ENCODE data around the gene CLIP3. TPM values are rescaled to one million over a fixed set of nuclear protein-coding genes. Genes with fewer than 3 reads are reported as not detected.

The CLIP3 gene
- total RNA-seq, 1 experiment from 2014 or later, result 1.5 TPM

GRCh38 chr19:36010402-36010801, 22.3 kb downstream of the CLIP3 start:
- ChIA-PET CTCF (no interaction called here), POLR2A (no interaction called here), RAD21 (ENCODE audit: low non-redundant PET in 1 of 2, low total read pairs in 2 of 2, uncharacterized antibody in 2 of 2, unreplicated experiment in 2 of 2) (no interaction called here)
- no peak overlapping the region for H2AFZ ChIP-seq (ENCODE audit: low read depth, low read length, poor library complexity, severe bottlenecking)
- no peaks in the 10 kb centered on the region for H3K9me3 ChIP-seq (ENCODE audit: control insufficient read depth in 1 of 2, insufficient read depth in 1 of 2, low read depth in 1 of 2, low read length in 2 of 2)
- H3K36me3 ChIP-seq (ENCODE audit: control insufficient read depth in 1 of 2, insufficient read depth in 2 of 2, low read length in 2 of 2), result no peaks in the 10 kb centered on the region
- TF ChIP-seq ZBTB33 (IDR thresholded peaks at IDR 0.05; ENCODE audit: extremely low read depth, insufficient replicate concordance, low read length) (no peak), MAX (IDR thresholded peaks at IDR 0.05) (no peak), ELF1 (IDR thresholded peaks at IDR 0.05; ENCODE audit: borderline replicate concordance, low read depth) (no peak), EZH2phosphoT487 (IDR thresholded peaks at IDR 0.05; ENCODE audit: borderline replicate concordance) (no peak), EGR1 (IDR thresholded peaks at IDR 0.05; ENCODE audit: low read depth) (no peak), YY1 (IDR thresholded peaks at IDR 0.05; ENCODE audit: extremely low read depth, insufficient replicate concordance, low read depth, low read length) (no peak), CTCF (IDR thresholded peaks at IDR 0.05 in 2 of 3, conservative IDR thresholded peaks at IDR 0.05 in 1 of 3; ENCODE audit: borderline replicate concordance in 1 of 3, insufficient read depth in 1 of 3, low read depth in 2 of 3, low read length in 2 of 3) (no peak), SP1 (IDR thresholded peaks at IDR 0.05; ENCODE audit: low read depth) (no peak), POLR2AphosphoS5 (IDR thresholded peaks at IDR 0.05; ENCODE audit: low read depth, low read length) (no peak), SIN3A (IDR thresholded peaks at IDR 0.05; ENCODE audit: low read depth) (no peak), ATF3 (IDR thresholded peaks at IDR 0.05) (no peak), CEBPB (IDR thresholded peaks at IDR 0.05; ENCODE audit: low read depth) (no peak)
- ATAC-seq (no peak), DNase-seq (ENCODE audit: low read depth, low spot score) (no peak)
- no peak overlapping the region for H3K9ac ChIP-seq (ENCODE audit: low read length)
- H3K79me2 ChIP-seq (ENCODE audit: insufficient read depth, low read length), result peaks cover 27% of the 10 kb centered on the region
- H4K20me1 ChIP-seq (ENCODE audit: insufficient read depth), result no peaks in the 10 kb centered on the region
- no peak overlapping the region for H3K27ac ChIP-seq (ENCODE audit: low read depth, low read length)
- peak overlapping the region; percentile 100; the same call in 1 of the 2 replicates for H3K4me2 ChIP-seq (ENCODE audit: low read length)
- BruUV-seq (replicated peaks), result no TSS peak
- peaks cover 18 to 43% of the 10 kb centered on the region in 2 experiments for H3K4me1 ChIP-seq (ENCODE audit: control insufficient read depth in 1 of 2, insufficient read depth in 2 of 2, low read length in 2 of 2)
- H3K9me2 ChIP-seq (ENCODE audit: insufficient read depth), result no peaks in the 10 kb centered on the region
- H3K4me3 ChIP-seq (replicated peaks in 1 of 2; ENCODE audit: low read depth in 1 of 2, low read length in 2 of 2), result no peak overlapping the region
- H3K27me3 ChIP-seq (ENCODE audit: insufficient read depth, low read length), result no peaks in the 10 kb centered on the region
- intact Hi-C loops (cut with micrococcal nuclease), result no loop called here

Measured in HCT116 (cell line).